HEK293 (cell line): Measurements from ENCODE around the gene C2CD2.

Experiments
- CTCF ChIA-PET: fragments of 350-600 bp; formaldehyde crosslinking; extraction: SDS; loops from one replicate; lab custom pipeline; 2021; ENCODE audit warnings: antibody characterized with exemption; lab: Yijun Ruan, JAX
- POLR2A ChIA-PET: fragments of 300-600 bp; formaldehyde crosslinking; extraction: SDS; loops from one replicate; lab custom pipeline; 2020; ENCODE audit warnings: antibody characterized with exemption, inconsistent platforms; lab: Yijun Ruan, JAX
- H3K27ac ChIP-seq: fragments of 200-500 bp; sonication (Bioruptor generic); 2 replicates; pipeline ENCODE4 v1.5.1; 2014; ENCODE audit warnings: low read depth, low read length, control low read depth, inconsistent platforms; ENCODE audit errors: extremely low read depth
- H3K36me3 ChIP-seq, 2 experiments: fragments of 200-500 bp in 1 of 2; sonication (Bioruptor generic) in 1 of 2; 1 replicate in 1 of 2; 2 replicates in 1 of 2; pipeline ENCODE4 v1.5.1; 2014 to 2017; ENCODE audit warnings: inconsistent platforms in 2 of 2, low read length in 2 of 2; ENCODE audit not compliant: control insufficient read depth in 2 of 2, insufficient read depth in 1 of 2
- H3K4me1 ChIP-seq: fragments of 200-500 bp; sonication (Bioruptor generic); 2 replicates; pipeline ENCODE4 v1.5.1; 2014; ENCODE audit warnings: mild to moderate bottlenecking, low read length, inconsistent platforms; ENCODE audit not compliant: control insufficient read depth, insufficient read depth
- H3K4me3 ChIP-seq: 2 replicates; pipeline ENCODE4 v1.5.1; 2011; ENCODE audit warnings: low read depth, mild to moderate bottlenecking, control low read depth, low read length, moderate library complexity
- H3K9me3 ChIP-seq: fragments of 200-500 bp; sonication (Bioruptor generic); 2 replicates; pipeline ENCODE4 v1.5.1; 2014; ENCODE audit warnings: low read depth, low read length, inconsistent platforms; ENCODE audit not compliant: control insufficient read depth, insufficient read depth
- BCL11B ChIP-seq: fragments of 450-650 bp; formaldehyde crosslinking; IDR thresholded peaks from 2 replicates; pipeline ENCODE4 v1.5.1; 2016; ENCODE audit warnings: low read depth, missing biosample characterization, missing genetic modification characterization
- EGR2 ChIP-seq: fragments of 450-650 bp; formaldehyde crosslinking; IDR thresholded peaks from 2 replicates; pipeline ENCODE4 v1.5.1; 2016; ENCODE audit warnings: low read depth, missing biosample characterization, missing genetic modification characterization
- HOXC10 ChIP-seq: sonication (generic); formaldehyde crosslinking; IDR thresholded peaks from 2 replicates; pipeline ENCODE4 v1.8.1; 2023; ENCODE audit warnings: mild to moderate bottlenecking, missing genetic modification reagents
- SETDB1 ChIP-seq: IDR thresholded peaks from one replicate; pipeline ENCODE4 v1.6.1; 2017; ENCODE audit warnings: mild to moderate bottlenecking, low read length, moderate library complexity, mixed read lengths; ENCODE audit not compliant: insufficient read length
- WT1 ChIP-seq: fragments of 450-650 bp; formaldehyde crosslinking; IDR thresholded peaks from 2 replicates; pipeline ENCODE4 v1.5.1; 2016; ENCODE audit warnings: missing biosample characterization, missing genetic modification characterization
- YY1 ChIP-seq: fragments of 450-650 bp; formaldehyde crosslinking; IDR thresholded peaks from 2 replicates; pipeline ENCODE4 v1.5.1; 2018; ENCODE audit warnings: missing biosample characterization, missing genetic modification characterization
- ZBTB1 ChIP-seq: fragments of 450-650 bp; formaldehyde crosslinking; IDR thresholded peaks from 2 replicates; pipeline ENCODE4 v1.5.1; 2016; ENCODE audit warnings: missing biosample characterization, missing genetic modification characterization
- ZFHX2 ChIP-seq: fragments of 450-650 bp; formaldehyde crosslinking; conservative IDR thresholded peaks from 2 replicates; pipeline ENCODE4 v1.5.1; 2016; ENCODE audit warnings: missing biosample characterization, missing genetic modification characterization
- ZNF112 ChIP-seq: fragments of 450-650 bp; formaldehyde crosslinking; IDR thresholded peaks from 2 replicates; pipeline ENCODE4 v1.5.0; 2017; ENCODE audit warnings: missing biosample characterization, missing genetic modification characterization
- ZNF114 ChIP-seq: fragments of 450-650 bp; formaldehyde crosslinking; IDR thresholded peaks from 2 replicates; pipeline ENCODE4 v1.5.0; 2017; ENCODE audit warnings: missing biosample characterization, missing genetic modification characterization
- ZNF140 ChIP-seq: fragments of 450-650 bp; formaldehyde crosslinking; IDR thresholded peaks from 2 replicates; pipeline ENCODE4 v1.5.1; 2016; ENCODE audit warnings: missing biosample characterization, missing genetic modification characterization
- ZNF146 ChIP-seq: fragments of 450-650 bp; formaldehyde crosslinking; IDR thresholded peaks from 2 replicates; pipeline ENCODE4 v1.5.1; 2016; ENCODE audit warnings: missing biosample characterization, missing genetic modification characterization
- ZNF169 ChIP-seq: fragments of 450-650 bp; formaldehyde crosslinking; IDR thresholded peaks from 2 replicates; pipeline ENCODE4 v1.5.1; 2016; ENCODE audit warnings: missing biosample characterization, missing genetic modification characterization
- ZNF202 ChIP-seq: fragments of 450-650 bp; formaldehyde crosslinking; IDR thresholded peaks from 2 replicates; pipeline ENCODE4 v1.5.1; 2016; ENCODE audit warnings: missing biosample characterization, missing genetic modification characterization, borderline replicate concordance
- ZNF416 ChIP-seq: fragments of 450-650 bp; formaldehyde crosslinking; IDR thresholded peaks from 2 replicates; pipeline ENCODE4 v1.5.1; 2016; ENCODE audit warnings: missing biosample characterization, missing genetic modification characterization
- ZNF433 ChIP-seq: fragments of 450-650 bp; formaldehyde crosslinking; IDR thresholded peaks from 2 replicates; pipeline ENCODE4 v1.5.1; 2016; ENCODE audit warnings: missing biosample characterization, missing genetic modification characterization, low read depth
- ZNF514 ChIP-seq: fragments of 450-650 bp; formaldehyde crosslinking; IDR thresholded peaks from 2 replicates; pipeline ENCODE4 v1.5.1; 2016; ENCODE audit warnings: missing biosample characterization, missing genetic modification characterization
- ZNF558 ChIP-seq: fragments of 450-650 bp; formaldehyde crosslinking; IDR thresholded peaks from 2 replicates; pipeline ENCODE4 v1.5.1; 2016; ENCODE audit warnings: missing biosample characterization, missing genetic modification characterization
- ZNF660 ChIP-seq: fragments of 450-650 bp; IDR thresholded peaks from 2 replicates; pipeline ENCODE4 v1.5.1; 2018; ENCODE audit warnings: missing biosample characterization, mild to moderate bottlenecking, missing genetic modification characterization
- TF ChIP-seq, protein P1 (sequence below): fragments of 450-650 bp; formaldehyde crosslinking; IDR thresholded peaks from 2 replicates; pipeline ENCODE4 v1.5.1; 2016; ENCODE audit warnings: missing biosample characterization, missing genetic modification characterization
- TF ChIP-seq, protein P2 (sequence below): fragments of 450-650 bp; formaldehyde crosslinking; IDR thresholded peaks from 2 replicates; pipeline ENCODE4 v1.5.1; 2016; ENCODE audit warnings: missing biosample characterization, missing genetic modification characterization
- TF ChIP-seq, protein P3 (sequence below): fragments of 450-650 bp; formaldehyde crosslinking; IDR thresholded peaks from 2 replicates; pipeline ENCODE4 v1.5.1; 2017; ENCODE audit warnings: missing biosample characterization, missing genetic modification characterization

The C2CD2 gene

DNA sequence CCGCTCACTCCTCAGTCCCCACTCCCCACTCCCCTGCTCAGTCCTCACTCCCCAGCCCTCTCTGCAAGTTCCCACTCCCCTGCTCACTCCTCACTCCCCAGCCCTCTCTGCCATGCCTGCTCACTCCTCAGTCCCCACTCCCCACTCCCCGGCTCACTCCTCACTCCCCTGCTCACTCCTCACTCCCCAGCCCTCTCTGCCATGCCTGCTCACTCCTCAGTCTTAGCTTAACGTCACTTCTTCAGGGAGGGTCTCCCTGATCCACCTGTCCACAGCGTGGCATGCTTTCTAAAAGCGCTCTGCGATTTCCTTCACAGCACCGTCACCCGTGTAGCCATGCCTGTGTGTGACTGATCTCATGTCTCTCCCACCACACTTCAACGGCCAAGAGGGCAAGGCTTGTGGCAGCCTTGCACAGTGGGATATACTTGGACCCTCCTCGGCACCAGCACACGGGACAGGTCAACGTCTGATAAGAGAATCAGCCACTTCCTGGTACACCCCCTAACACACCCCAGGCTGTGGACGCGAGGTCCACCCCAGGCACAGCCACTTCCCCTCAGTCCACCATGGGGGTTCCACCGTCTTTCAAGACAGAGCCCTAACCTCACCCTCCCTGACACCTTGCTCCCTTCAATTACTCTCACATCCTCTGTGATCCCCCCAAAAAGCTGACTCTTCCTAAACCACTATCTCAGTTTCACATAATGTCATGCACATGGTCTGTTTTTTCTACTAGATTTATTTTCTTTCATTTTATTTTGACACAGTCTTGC, 88.6 kb downstream of the C2CD2 start:
- H3K4me1 ChIP-seq = peaks cover 4% of the 10 kb centered on the region
- no peaks in the 10 kb centered on the region for H3K36me3 ChIP-seq
- H3K27ac ChIP-seq = no peak overlapping the region
- no peak overlapping the region for H3K4me3 ChIP-seq
- TF ChIP-seq WT1 (tag by site-specific recombination) (peak; percentile 86), SETDB1 (no peak)
- ChIA-PET CTCF (interaction anchor here (0.6 to 1.2 kb wide), 3 partner anchors 48 to 253 kb away, joined by 3 to 4 read pairs (median 3); no protein-coding TSS in a partner anchor), POLR2A (interaction anchor here (0.6 kb wide), 1 partner anchor 14 kb away, joined by 3 read pairs; the partner anchor contains the start of gene PRDM15)
- no peaks in the 10 kb centered on the region for H3K9me3 ChIP-seq

DNA sequence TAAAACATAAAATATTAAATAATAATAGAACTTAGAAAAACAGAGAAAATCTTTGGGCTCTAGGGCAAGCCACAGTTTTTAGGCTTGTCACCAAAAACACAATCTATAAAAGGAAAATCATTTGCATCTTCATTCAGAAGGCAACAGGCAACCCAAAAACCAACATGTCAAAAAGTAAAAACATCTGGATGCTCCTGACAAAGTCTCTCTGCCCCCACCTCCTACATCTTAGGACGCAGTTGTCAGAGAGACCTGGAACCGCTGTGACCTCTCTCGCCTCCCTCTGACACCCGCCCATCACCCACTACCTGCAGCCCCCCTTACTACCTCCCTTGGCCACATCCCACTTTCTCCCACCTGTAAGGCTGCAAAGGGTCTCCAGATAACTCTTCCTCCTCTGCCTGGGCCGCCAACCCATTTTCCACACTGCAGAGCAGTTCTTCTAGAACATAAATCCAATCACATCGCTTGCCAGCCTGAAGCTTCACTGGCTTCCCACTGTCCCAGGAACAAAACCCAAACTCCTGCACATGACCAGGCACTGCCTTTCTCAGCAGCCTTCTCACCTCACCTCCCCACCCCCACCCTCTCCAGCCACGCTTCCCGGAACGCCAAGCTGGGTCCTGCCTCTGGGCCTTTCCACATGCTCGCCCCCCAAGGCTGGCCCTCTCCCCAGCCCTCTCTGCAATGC, 89.4 kb downstream of the C2CD2 start:
- ChIA-PET POLR2A (interaction anchor here (0.6 kb wide), 1 partner anchor 14 kb away, joined by 3 read pairs; the partner anchor contains the start of gene PRDM15), CTCF (no interaction called here)
- TF ChIP-seq ZNF140 (tag by site-specific recombination) = no peak
- no peak for TF ChIP-seq ZNF112 (tag by site-specific recombination)
- TF ChIP-seq ZFHX2 (tag by site-specific recombination) = 0 out of 2 replicates have a peak, but pooled peaks have one; percentile 43
- no peak for TF ChIP-seq ZNF202 (tag by site-specific recombination)
- no peak for TF ChIP-seq ZNF433 (tag by site-specific recombination)
- TF ChIP-seq HOXC10 = no peak
- peak; percentile 85 for TF ChIP-seq EGR2
- TF ChIP-seq BCL11B (tag by site-specific recombination) = no peak
- TF ChIP-seq ZNF416 (tag by site-specific recombination) = no peak
- Histone ChIP-seq H3K4me3 (no peak overlapping the region), H3K27ac (no peak overlapping the region), H3K36me3 (peaks cover 0 to 2% of the 10 kb centered on the region in 2 experiments; a peak in 1 of 3 replicates), H3K4me1 (peaks cover 4% of the 10 kb centered on the region), H3K9me3 (no peaks in the 10 kb centered on the region)

DNA sequence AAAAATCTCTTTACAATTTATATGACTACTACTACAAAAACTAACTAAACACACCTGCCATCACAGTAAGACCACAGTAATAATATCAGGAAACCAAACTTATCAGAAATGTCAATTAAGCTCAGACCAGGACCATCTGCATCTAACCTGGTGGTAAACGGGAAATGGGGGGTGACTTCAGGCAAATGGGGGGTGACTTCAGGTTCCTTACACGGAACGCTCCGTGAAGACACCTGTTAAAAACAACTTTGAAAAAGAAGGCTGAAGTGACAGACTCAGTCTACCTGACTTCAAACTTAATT, 90.4 kb downstream of the C2CD2 start:
- Histone ChIP-seq H3K4me1 (peaks cover 4% of the 10 kb centered on the region), H3K4me3 (no peak overlapping the region), H3K9me3 (no peaks in the 10 kb centered on the region), H3K27ac (no peak overlapping the region), H3K36me3 (peaks cover 0 to 9% of the 10 kb centered on the region in 2 experiments; a peak in 1 of 3 replicates)
- CTCF ChIA-PET = interaction anchor here (0.6 to 0.9 kb wide), 3 partner anchors 46 to 310 kb away, joined by 3 to 4 read pairs (median 3); no protein-coding TSS in a partner anchor
- POLR2A ChIA-PET = no interaction called here
- TF ChIP-seq, protein P1, sequence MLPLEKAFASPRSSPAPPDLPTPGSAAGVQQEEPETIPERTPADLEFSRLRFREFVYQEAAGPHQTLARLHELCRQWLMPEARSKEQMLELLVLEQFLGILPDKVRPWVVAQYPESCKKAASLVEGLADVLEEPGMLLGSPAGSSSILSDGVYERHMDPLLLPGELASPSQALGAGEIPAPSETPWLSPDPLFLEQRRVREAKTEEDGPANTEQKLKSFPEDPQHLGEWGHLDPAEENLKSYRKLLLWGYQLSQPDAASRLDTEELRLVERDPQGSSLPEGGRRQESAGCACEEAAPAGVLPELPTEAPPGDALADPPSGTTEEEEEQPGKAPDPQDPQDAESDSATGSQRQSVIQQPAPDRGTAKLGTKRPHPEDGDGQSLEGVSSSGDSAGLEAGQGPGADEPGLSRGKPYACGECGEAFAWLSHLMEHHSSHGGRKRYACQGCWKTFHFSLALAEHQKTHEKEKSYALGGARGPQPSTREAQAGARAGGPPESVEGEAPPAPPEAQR (tag by site-specific recombination) = no peak
- no peak for TF ChIP-seq ZNF660
- no peak for TF ChIP-seq ZNF514 (tag by site-specific recombination)
- TF ChIP-seq ZBTB1 = no peak
- TF ChIP-seq, protein P2, sequence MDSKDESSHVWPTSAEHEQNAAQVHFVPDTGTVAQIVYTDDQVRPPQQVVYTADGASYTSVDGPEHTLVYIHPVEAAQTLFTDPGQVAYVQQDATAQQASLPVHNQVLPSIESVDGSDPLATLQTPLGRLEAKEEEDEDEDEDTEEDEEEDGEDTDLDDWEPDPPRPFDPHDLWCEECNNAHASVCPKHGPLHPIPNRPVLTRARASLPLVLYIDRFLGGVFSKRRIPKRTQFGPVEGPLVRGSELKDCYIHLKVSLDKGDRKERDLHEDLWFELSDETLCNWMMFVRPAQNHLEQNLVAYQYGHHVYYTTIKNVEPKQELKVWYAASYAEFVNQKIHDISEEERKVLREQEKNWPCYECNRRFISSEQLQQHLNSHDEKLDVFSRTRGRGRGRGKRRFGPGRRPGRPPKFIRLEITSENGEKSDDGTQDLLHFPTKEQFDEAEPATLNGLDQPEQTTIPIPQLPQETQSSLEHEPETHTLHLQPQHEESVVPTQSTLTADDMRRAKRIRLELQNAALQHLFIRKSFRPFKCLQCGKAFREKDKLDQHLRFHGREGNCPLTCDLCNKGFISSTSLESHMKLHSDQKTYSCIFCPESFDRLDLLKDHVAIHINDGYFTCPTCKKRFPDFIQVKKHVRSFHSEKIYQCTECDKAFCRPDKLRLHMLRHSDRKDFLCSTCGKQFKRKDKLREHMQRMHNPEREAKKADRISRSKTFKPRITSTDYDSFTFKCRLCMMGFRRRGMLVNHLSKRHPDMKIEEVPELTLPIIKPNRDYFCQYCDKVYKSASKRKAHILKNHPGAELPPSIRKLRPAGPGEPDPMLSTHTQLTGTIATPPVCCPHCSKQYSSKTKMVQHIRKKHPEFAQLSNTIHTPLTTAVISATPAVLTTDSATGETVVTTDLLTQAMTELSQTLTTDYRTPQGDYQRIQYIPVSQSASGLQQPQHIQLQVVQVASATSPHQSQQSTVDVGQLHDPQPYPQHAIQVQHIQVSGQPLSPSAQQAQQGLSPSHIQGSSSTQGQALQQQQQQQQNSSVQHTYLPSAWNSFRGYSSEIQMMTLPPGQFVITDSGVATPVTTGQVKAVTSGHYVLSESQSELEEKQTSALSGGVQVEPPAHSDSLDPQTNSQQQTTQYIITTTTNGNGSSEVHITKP = no peak
- TF ChIP-seq ZNF558 (tag by site-specific recombination) = no peak
- TF ChIP-seq ZNF114 = no peak
- no peak for TF ChIP-seq ZNF169 (tag by site-specific recombination)
- TF ChIP-seq, protein P3, sequence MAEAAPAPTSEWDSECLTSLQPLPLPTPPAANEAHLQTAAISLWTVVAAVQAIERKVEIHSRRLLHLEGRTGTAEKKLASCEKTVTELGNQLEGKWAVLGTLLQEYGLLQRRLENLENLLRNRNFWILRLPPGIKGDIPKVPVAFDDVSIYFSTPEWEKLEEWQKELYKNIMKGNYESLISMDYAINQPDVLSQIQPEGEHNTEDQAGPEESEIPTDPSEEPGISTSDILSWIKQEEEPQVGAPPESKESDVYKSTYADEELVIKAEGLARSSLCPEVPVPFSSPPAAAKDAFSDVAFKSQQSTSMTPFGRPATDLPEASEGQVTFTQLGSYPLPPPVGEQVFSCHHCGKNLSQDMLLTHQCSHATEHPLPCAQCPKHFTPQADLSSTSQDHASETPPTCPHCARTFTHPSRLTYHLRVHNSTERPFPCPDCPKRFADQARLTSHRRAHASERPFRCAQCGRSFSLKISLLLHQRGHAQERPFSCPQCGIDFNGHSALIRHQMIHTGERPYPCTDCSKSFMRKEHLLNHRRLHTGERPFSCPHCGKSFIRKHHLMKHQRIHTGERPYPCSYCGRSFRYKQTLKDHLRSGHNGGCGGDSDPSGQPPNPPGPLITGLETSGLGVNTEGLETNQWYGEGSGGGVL (tag by site-specific recombination) = no peak
- no peak for TF ChIP-seq YY1 (tag by site-specific recombination)
- TF ChIP-seq EGR2 = no peak
- TF ChIP-seq ZNF146 (tag by site-specific recombination) = no peak
